ENCODE data around the gene INPP4B.

Gene INPP4B

DNA sequence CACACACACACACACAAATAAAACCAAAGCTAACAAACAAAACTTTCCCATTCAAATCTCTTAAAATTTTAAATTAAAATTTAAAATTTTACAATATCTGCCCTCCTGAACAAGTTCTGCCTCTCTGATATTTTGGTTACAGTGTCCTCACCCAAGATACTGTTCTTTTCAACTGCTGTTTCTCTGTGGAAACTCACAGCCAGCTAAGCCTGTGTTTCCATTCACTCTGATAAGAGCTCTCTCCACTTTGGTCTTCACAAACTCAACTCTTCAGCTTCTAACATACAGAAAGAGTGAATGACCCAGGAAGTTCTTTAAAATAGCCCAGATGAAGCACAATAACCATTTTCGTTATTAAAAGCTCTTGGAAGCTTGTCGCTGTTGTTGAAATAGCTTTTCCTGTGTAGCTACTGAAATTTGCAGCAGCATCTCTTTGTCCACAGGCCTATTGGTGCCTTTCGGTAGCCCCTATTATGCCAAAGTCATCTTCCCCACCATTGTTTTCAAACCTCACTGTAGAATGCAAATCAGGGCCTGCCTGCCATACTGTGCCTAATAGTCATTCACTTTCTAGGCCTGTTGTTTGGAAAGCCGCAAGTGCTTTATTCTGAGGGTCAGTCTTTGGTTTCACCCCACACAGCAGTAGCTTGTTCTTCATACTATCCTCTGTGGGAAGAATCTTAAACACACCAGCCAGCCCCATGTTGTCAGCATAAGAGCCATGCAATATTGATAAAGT lies 19.4 kb downstream of the INPP4B start:
- TF ChIP-seq, protein P1, sequence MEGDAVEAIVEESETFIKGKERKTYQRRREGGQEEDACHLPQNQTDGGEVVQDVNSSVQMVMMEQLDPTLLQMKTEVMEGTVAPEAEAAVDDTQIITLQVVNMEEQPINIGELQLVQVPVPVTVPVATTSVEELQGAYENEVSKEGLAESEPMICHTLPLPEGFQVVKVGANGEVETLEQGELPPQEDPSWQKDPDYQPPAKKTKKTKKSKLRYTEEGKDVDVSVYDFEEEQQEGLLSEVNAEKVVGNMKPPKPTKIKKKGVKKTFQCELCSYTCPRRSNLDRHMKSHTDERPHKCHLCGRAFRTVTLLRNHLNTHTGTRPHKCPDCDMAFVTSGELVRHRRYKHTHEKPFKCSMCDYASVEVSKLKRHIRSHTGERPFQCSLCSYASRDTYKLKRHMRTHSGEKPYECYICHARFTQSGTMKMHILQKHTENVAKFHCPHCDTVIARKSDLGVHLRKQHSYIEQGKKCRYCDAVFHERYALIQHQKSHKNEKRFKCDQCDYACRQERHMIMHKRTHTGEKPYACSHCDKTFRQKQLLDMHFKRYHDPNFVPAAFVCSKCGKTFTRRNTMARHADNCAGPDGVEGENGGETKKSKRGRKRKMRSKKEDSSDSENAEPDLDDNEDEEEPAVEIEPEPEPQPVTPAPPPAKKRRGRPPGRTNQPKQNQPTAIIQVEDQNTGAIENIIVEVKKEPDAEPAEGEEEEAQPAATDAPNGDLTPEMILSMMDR (conservative IDR thresholded peaks at IDR 0.05; ENCODE audit: low read length): no peak
- no peak overlapping the region for H3K4me3 ChIP-seq (ENCODE audit: low read length)
- DNase-seq (ENCODE audit: low read depth): no peak

DNA sequence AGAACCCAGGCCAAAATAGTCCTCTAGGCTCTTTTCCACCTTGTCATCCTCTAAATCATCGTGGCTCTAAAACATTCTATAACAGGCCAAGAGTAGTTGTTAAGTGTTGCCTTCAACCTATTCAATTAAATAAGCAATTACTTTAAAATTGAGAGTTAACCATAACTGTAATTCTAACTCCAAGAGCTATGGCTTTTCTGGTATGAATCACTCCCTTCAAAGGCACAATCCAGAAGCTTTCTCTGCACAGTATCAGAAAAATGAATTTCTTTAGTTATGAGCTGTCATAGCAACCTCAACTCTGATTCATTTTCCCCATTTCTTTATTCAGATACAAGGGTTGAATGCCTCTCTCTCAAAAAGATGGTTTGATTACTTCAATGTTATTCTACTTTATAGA lies 21.7 kb downstream of the INPP4B start:
- no peak overlapping the region for H3K4me3 ChIP-seq (ENCODE audit: low read length)
- TF ChIP-seq, protein P1 (conservative IDR thresholded peaks at IDR 0.05; ENCODE audit: low read length): no peak
- DNase-seq (ENCODE audit: low read depth): no peak

DNA sequence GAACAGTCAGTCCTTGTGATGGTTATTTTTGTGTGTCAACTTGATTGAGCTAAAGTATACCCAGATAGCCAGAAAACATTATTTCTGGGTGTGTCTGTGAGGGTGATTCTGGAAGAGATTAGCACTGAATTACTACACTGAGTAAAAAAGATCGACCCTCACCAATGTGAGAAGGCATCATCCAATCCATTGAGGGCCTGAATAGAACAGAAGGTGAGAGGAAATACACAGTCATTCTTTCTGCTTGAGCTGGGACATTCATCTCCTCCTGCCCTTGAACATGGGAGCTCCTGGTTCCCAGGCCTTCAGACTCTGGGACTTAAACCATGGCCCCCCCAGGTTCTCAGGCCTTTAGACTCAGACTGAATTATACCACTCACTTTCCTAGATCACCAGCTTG lies 22.3 kb downstream of the INPP4B start:
- DNase-seq (ENCODE audit: low read depth): no peak
- H3K4me3 ChIP-seq (ENCODE audit: low read length): no peak overlapping the region
- TF ChIP-seq, protein P1 (conservative IDR thresholded peaks at IDR 0.05; ENCODE audit: low read length): no peak

DNA sequence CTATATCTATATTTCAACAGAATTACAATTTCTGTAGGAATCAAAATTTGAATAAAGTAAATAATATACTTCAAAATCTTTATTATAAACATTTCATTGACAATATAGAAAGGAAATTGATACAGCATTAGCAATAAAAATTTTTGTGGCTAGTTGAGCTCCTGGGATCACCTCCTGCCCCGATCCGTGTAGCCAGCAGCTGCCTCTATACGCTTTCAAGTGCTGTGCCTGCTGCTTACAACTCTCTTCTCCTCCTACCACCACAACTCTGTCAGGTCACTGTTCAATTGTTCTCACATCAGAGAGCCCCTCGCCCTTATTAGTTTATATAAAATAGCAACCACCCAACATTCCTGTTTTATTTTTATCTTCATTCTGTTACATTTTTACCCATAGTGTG lies 27.6 kb downstream of the INPP4B start:
- no peak overlapping the region for H3K4me3 ChIP-seq (ENCODE audit: low read length)
- TF ChIP-seq, protein P1 (conservative IDR thresholded peaks at IDR 0.05; ENCODE audit: low read length): no peak
- DNase-seq (ENCODE audit: low read depth): no peak

DNA sequence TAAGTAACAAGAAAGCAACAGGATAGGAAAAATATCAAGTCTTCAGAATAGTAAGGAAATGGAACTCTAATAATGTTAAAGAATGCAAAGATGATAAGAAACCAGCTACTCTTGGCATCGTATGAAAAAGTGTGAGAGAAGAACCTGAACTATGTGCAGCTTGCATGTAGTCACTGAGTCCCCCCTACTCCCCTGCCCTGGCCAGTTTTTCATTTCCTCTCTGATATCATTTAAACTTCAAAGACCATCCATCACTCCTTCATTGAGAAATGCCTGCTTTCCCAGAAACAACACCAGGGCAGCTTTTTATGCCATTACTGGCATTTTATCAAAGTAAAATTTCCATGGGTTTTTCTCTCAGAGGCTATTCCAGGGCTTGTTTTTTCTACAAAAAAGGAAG lies 28.1 kb downstream of the INPP4B start:
- TF ChIP-seq, protein P1 (conservative IDR thresholded peaks at IDR 0.05; ENCODE audit: low read length): no peak
- H3K4me3 ChIP-seq (ENCODE audit: low read length): peak overlapping the region; percentile 16
- DNase-seq (ENCODE audit: low read depth): peak; percentile 47

DNA sequence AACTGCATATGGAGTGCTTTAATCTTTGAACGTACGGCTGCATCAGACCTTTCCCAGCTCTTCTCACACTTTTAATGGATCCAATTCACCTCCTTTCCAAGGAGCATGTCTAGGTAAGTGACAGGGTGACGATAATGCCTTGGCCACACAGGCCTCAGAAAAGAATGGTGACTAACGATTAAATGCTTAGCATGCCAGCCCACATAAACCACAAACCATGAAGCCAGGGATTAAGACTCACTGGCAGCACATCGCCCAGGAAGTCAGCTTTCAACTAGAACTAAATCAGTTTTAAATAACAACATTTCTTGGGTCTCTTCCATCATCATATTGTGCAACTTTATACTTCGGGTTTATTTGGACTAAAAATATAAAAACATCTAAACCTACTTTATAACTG lies 28.7 kb downstream of the INPP4B start:
- TF ChIP-seq, protein P1 (conservative IDR thresholded peaks at IDR 0.05; ENCODE audit: low read length): no peak
- DNase-seq (ENCODE audit: low read depth): peak; percentile 98
- H3K4me3 ChIP-seq (ENCODE audit: low read length): peak overlapping the region; percentile 16; the same call in 1 of the 2 replicates

DNA sequence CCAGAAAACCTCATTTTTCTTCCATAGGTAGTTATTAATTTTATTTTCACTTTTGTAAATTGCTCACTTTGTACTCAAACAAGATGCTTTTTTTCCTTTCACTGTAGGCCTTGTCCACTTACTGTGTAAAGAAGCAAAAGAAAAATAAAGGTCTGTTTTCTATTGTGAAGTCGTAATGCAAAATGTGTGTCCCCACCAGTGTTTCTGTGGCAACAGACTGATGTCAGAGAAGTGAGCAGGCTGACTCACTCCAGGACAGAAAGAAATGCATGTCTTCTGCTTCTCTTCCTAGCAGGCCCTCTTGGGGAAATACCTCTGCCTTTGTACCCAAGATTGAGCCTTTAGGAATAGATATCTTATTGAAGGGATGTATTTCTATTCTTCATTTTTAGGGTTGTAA lies 30.3 kb downstream of the INPP4B start:
- no peak overlapping the region for H3K4me3 ChIP-seq (ENCODE audit: low read length)
- TF ChIP-seq, protein P1 (conservative IDR thresholded peaks at IDR 0.05; ENCODE audit: low read length): no peak
- peak; percentile 86 for DNase-seq (ENCODE audit: low read depth)
